DMS114 treated with DMSO at 0.1 percent for 48 hours (cell line): ENCODE measurements around the gene TMEM8B.

ENCODE experiments used
- DNase-seq: peaks from one replicate; lab custom pipeline; 2025; ENCODE audit not compliant: unreplicated experiment; lab: John Stamatoyannopoulos, UW

Gene TMEM8B

GRCh38 chr9:35839926-35840325 is 10.9 kb downstream of the TMEM8B start:
- DNase-seq, result no peak

GRCh38 chr9:35840881-35841644 is 12.0 kb downstream of the TMEM8B start:
- DNase-seq, result no peak

GRCh38 chr9:35841645-35841900 is 12.5 kb downstream of the TMEM8B start:
- DNase-seq, result no peak

- DNase-seq, result no peak
These were observed 13.2 kb downstream of the TMEM8B start for GRCh38 chr9:35842020-35842745.

GRCh38 chr9:35842795-35843194 is 13.8 kb downstream of the TMEM8B start:
- DNase-seq, result no peak

- no peak for DNase-seq
These were observed 15.7 kb downstream of the TMEM8B start for GRCh38 chr9:35844628-35845270.

DNA sequence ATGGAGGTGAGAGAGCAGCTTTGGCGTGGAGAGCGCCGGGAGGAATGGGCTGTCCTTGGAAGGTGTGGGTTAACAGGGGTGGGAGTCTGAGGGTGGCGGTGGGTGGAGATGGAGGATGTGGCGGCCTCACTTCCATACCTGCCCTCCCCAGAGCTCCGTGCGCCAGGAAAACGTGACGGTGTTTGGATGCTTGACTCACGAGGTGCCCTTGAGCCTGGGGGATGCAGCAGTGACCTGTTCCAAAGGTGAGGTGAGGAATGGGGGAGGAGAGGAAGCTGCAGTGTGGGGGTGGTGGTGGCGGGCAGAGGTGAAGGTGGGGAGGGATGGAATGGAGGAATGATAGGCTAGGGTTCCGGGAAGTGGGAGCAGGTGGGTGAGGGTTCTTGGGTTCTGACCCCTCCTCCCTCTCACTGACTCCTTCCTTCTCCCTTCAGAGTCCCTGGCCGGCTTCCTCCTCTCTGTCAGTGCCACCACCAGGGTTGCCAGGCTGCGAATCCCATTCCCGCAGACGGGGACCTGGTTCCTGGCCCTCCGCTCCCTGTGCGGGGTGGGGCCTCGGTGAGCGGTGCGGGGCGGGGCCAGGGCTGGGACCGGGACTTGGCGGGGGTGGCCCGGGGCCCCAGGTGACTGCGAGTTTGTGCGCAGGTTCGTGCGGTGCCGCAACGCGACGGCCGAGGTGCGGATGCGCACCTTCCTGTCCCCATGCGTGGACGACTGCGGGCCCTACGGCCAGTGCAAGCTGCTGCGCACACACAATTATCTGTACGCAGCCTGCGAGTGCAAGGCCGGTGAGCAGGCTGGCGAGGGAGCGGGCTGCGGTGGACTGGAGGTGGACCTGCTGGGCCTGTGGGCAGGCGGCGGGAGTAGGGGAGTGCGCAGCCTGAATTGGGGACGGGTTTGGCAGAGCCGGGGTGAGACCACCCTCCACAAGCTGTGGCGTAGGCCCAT is 17.1 kb downstream of the TMEM8B start:
- no peak for DNase-seq

DNA sequence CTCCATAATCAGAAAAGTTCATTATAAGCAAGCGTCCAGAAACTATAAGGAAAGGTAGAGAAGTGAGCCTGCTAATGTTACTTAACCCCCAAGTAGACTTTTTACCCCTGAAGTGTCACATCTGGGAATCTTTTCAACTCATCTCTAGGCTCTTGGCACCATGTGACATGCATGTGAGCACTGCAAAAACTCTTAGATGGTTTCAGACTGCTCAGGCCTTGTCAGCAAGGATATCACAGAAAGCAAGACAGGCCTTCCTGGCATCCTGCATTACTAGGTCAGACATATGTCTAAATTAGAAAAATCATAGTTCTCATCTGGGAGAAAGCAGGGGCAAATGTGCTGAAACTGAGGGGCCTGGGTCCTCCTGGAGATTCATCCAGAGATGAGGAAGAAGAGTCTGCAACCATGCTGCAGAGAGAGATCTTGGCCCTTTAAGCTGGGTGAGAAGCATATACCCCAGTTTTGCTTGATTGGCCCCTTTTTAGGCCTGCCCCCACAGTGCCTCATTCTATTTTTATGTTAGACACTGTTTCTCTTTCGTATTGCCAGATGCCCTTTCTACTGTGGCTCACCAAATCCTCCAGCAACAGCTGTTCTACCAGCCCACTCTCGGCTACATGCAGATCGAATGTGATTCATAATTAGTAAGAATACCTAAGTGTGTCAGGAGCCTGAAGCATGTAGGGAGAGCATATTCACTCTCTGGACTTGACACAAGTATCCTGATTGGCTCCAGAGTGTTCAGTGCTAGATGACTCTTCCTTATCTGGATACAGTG is 19.0 kb downstream of the TMEM8B start:
- DNase-seq, result no peak

DNA sequence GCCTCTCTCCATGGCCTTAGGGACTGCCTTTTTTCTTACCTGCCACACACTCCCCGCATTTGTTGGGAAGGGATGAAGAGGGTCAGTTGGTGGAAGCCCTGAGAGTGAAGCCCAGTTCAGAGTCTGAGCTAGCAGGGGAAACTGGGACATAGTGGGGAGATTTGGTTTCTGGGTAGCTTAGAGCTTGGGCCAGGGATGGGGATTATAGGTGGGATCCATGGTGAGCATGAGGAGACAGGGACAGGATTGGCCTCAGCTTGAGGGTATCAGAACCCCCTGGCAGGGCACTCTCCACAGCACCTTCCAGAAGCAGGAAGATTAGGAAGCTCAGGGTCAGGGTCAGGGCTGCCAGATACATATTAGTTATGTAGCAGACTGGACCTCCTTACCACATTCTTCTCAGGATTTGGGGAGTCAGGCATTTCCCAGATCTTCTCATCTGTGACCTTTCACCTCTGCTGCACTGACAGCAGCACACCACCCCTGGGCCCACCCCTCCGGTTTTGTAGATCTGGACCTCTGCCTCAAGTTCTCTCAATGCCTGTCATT is 23.3 kb downstream of the TMEM8B start:
- no peak for DNase-seq

- DNase-seq, result no peak
These were observed 24.1 kb downstream of the TMEM8B start for GRCh38 chr9:35852876-35853865.

DNA sequence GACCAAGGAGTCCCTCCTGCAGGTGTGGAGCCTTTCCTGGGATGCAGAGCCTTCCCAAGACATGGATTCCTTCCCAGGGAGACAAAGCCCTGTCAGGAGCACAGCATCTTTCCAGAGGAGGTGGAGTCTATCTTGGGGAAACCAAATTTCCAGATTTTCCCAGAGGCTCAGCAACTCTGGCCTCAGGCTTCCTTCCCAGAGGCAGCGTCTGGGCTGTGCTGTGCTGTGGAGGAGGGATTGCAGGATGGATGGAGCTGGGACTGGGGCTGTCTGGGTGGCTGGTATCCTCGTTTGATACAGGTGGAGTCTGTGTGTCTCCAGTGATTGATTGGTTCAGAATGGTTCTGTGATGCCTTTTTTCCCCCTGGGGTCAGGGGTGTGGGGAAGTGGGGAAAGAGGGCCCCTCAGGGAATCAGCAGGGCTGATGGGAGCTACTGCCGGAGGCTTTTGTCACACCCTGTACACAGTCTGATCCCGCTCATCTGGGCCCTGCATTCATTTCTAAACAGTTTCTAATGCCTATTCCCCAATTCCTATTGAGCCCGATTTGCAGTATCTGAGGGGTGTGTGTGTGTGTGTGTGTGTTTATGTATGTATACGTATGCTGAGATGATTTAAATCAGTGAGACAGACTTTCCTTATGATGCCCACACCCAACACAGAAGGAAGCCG is 25.2 kb downstream of the TMEM8B start:
- no peak for DNase-seq

GRCh38 chr9:35856206-35856605 is 27.2 kb downstream of the TMEM8B start:
- DNase-seq, result no peak

DNA sequence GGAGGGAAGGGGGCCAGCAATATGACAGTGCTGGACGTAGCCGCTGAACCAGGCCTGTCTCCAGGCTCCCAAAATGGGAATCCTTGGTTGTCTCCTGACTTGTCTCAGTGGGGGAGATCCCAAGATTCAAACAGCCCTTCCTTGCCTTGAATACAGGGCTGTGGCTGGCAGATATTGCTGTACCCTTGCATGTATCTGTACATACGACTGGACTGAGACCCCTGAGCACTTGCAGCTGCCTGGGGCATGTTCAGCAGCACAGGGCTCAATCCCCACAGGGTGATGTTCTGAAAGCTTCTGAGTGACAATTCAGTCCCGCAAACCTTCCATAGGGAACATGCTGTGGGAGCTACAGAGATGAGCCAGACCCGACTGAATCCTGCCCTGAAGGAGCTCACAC is 27.9 kb downstream of the TMEM8B start:
- DNase-seq, result no peak

- DNase-seq, result no peak
These were observed 29.4 kb downstream of the TMEM8B start for GRCh38 chr9:35858458-35858857.

DNA sequence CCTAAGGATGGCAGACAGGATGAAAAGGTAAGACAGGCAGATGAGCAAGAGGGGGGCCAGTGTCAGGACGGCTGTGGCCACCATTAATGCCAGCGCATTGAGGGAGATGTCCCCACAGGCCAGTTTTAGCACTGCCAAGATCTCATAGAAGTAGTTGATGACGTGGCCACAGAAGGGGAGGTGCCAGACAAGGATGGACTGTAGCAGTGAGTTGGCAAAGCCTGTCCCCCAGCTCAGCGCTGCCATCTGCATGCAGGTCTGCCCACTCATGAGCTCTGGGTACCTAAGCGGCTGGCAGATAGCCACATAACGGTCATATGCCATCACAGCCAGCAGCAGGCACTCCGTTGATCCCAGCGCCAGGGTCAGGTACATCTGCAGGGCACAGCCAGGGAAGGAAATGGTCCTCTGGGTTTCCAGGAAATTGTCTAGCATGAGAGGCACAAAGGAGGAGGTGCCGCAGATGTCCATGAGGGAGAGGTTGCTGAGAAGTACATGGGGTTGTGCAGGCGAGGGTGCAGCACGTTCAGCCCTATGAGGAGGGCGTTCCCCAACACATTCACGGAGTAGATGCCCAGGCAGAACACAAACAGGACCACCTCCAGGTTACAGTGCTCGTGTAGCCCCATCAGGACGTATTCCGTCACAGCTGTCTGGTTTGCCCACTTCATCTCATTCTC is 30.4 kb downstream of the TMEM8B start:
- DNase-seq, result no peak

- no peak for DNase-seq
These were observed 30.9 kb downstream of the TMEM8B start for GRCh38 chr9:35859990-35860339.

DNA sequence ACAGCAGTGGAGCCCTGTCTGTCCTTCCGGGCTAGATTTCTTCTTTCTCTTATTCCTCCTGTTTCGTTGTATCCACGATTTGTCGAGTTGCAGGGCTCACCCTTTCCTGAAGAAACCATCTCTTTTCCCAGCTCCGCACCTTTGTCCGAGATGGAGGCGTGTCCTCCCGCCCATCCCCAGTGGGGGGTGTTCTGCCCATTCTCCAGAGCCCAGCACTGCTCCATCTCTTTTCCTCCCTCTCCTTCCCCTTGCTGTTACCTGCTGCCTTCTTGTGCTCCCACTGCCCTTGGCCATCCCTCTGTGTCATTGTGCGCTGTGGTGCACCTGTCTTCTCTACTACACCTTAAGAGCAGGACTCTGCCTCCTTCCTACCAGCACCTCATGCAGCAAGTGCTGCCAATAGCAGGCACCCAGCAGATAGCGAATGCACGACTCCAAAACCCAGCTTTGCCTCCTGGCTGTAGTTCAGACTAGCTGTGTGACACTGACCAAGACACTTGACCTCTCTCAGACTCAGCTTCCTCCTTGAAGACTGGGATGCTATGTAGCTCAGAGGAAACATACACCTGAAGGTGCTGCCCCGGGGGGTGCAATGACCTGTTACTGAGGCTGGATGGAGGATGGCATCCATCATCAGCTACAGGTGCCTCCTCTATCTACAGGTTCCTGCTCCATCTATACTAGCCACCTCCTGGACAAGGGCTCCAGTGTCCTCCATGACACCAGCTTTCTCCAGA is 32.3 kb downstream of the TMEM8B start:
- no peak for DNase-seq
